HG02884 (cell line): ENCODE results near the gene CENPL.
"Not testable (repeated sequence)": the region's sequence is repeated elsewhere in the genome, so short reads cannot be mapped to it uniquely, and the experiment has no call there.

ENCODE experiments used
- ATAC-seq: cut with Tn5 transposase; IDR thresholded peaks from one replicate; pipeline ENCODE4 v1.9.1; 2021; ENCODE audit warnings: mild to moderate bottlenecking, moderate library complexity; ENCODE audit not compliant: unreplicated experiment

The CENPL gene

GRCh38 chr1:173859547-173859946 is 34.9 kb upstream of the CENPL start:
- not testable (repeated sequence) for ATAC-seq

GRCh38 chr1:173857363-173857917 is 32.8 kb upstream of the CENPL start:
- no peak for ATAC-seq

- no peak for ATAC-seq
Observed at GRCh38 chr1:173856903-173857302, 32.2 kb upstream of the CENPL start.

- no peak for ATAC-seq
Observed at GRCh38 chr1:173856014-173856413, 31.3 kb upstream of the CENPL start.

GRCh38 chr1:173853074-173853473 is 28.4 kb upstream of the CENPL start:
- ATAC-seq: no peak

- no peak for ATAC-seq
Observed at GRCh38 chr1:173852105-173852504, 27.4 kb upstream of the CENPL start.

- ATAC-seq: no peak
Observed at GRCh38 chr1:173832748-173833147, 8.1 kb upstream of the CENPL start.

GRCh38 chr1:173827611-173828010 is 2.9 kb upstream of the CENPL start:
- ATAC-seq: no peak

GRCh38 chr1:173823781-173824314 is 835 bp downstream of the CENPL start:
- ATAC-seq: peak; percentile 30

GRCh38 chr1:173821680-173822079 is 3.0 kb downstream of the CENPL start:
- no peak for ATAC-seq

GRCh38 chr1:173818459-173818858 is 6.2 kb downstream of the CENPL start:
- no peak for ATAC-seq

GRCh38 chr1:173813654-173814053 is 11.0 kb downstream of the CENPL start:
- not testable (repeated sequence) for ATAC-seq

- ATAC-seq: no peak
Observed at GRCh38 chr1:173802961-173803360, 21.7 kb downstream of the CENPL start.

GRCh38 chr1:173799995-173800394 is 24.7 kb downstream of the CENPL start:
- ATAC-seq: not testable (repeated sequence)

- ATAC-seq: no peak
Observed at GRCh38 chr1:173798078-173798477, 26.6 kb downstream of the CENPL start.

GRCh38 chr1:173789841-173790240 is 34.8 kb downstream of the CENPL start:
- ATAC-seq: no peak

GRCh38 chr1:173784997-173785396 is 39.7 kb downstream of the CENPL start:
- ATAC-seq: no peak

- no peak for ATAC-seq
Observed at GRCh38 chr1:173779936-173780335, 44.7 kb downstream of the CENPL start.

GRCh38 chr1:173775578-173776226 is 49.0 kb downstream of the CENPL start:
- no peak for ATAC-seq

GRCh38 chr1:173771560-173771959 is 53.1 kb downstream of the CENPL start:
- no peak for ATAC-seq

GRCh38 chr1:173770330-173770729 is 54.4 kb downstream of the CENPL start:
- ATAC-seq: not testable (repeated sequence)

GRCh38 chr1:173768827-173769226 is 55.9 kb downstream of the CENPL start:
- ATAC-seq: no peak

- ATAC-seq: no peak
Observed at GRCh38 chr1:173768206-173768605, 56.5 kb downstream of the CENPL start.
